K562 (cell line): ENCODE results near the gene KEL. TPM values are rescaled to one million over a fixed set of nuclear protein-coding genes. Genes with fewer than 3 reads are reported as not detected.

Experiments used
- CEBPG ChIP-seq, 3 experiments: fragments of 200-800 bp in 1 of 3; sonication (Bioruptor generic) in 1 of 3; sonication (generic) in 1 of 3; formaldehyde crosslinking in 1 of 3; IDR thresholded peaks in 2 of 3; conservative IDR thresholded peaks in 1 of 3; 2 replicates each; pipeline versions ENCODE4 v1.6.1 to v1.8.0; 2016 to 2022; ENCODE audit warnings: missing compliant biosample characterization in 2 of 3, missing genetic modification characterization in 2 of 3, mild to moderate bottlenecking in 1 of 3, missing genetic modification reagents in 1 of 3
- CREM ChIP-seq: IDR thresholded peaks from 2 replicates; pipeline ENCODE4 v1.6.1; 2014; ENCODE audit warnings: antibody characterized with exemption, low read depth
- ELF4 ChIP-seq: fragments of 450-650 bp; formaldehyde crosslinking; IDR thresholded peaks from 2 replicates; pipeline ENCODE4 v1.4.0; 2022; ENCODE audit warnings: missing genetic modification characterization
- GABPA ChIP-seq: fragments of 200-800 bp; sonication (Bioruptor generic); conservative IDR thresholded peaks from 2 replicates; pipeline ENCODE4 v1.6.1; 2016; ENCODE audit warnings: low read depth, missing genetic modification characterization, missing compliant biosample characterization
- GTF3C2 ChIP-seq: IDR thresholded peaks from 3 replicates; pipeline ENCODE4 v1.6.1; 2011; ENCODE audit warnings: borderline replicate concordance, mild to moderate bottlenecking, moderate library complexity; ENCODE audit not compliant: insufficient read length; ENCODE audit errors: extremely low read depth
- IRF9 ChIP-seq: fragments of 450-650 bp; IDR thresholded peaks from 2 replicates; pipeline ENCODE4 v1.6.1; 2016; ENCODE audit warnings: missing biosample characterization, missing genetic modification characterization
- NFATC3 ChIP-seq: fragments of 450-650 bp; IDR thresholded peaks from 2 replicates; pipeline ENCODE4 v1.6.1; 2017; ENCODE audit warnings: mild to moderate bottlenecking
- POLR2B ChIP-seq: fragments of 450-650 bp; IDR thresholded peaks from 2 replicates; pipeline ENCODE4 v1.6.1; 2018; ENCODE audit warnings: low read depth; ENCODE audit not compliant: partially characterized antibody
- RNF2 ChIP-seq: sonication (generic); IDR thresholded peaks from 2 replicates; pipeline ENCODE4 v1.6.1; 2016
- SPI1 ChIP-seq: IDR thresholded peaks from 2 replicates; pipeline ENCODE4 v1.6.1; 2011; ENCODE audit warnings: low read depth, low read length, control low read depth, borderline replicate concordance
- TEAD4 ChIP-seq, 2 experiments: sonication (generic) in 1 of 2; formaldehyde crosslinking in 1 of 2; IDR thresholded peaks; 2 replicates each; pipeline versions ENCODE4 v1.6.1 to v1.8.0; 2012 to 2022; ENCODE audit warnings: borderline replicate concordance in 1 of 2, inconsistent platforms in 1 of 2, low read length in 1 of 2, mild to moderate bottlenecking in 1 of 2, missing genetic modification reagents in 1 of 2
- VEZF1 ChIP-seq: fragments of 200-800 bp; sonication (Bioruptor generic); IDR thresholded peaks from 2 replicates; pipeline ENCODE4 v1.6.1; 2017; ENCODE audit warnings: missing genetic modification characterization, missing compliant biosample characterization
- XRCC3 ChIP-seq: fragments of 450-650 bp; IDR thresholded peaks from 2 replicates; pipeline ENCODE4 v1.6.1; 2017; ENCODE audit warnings: mild to moderate bottlenecking, moderate library complexity
- XRCC4 ChIP-seq: IDR thresholded peaks from one replicate; pipeline ENCODE4 v1.6.1; 2011; ENCODE audit not compliant: insufficient read depth, insufficient read length; ENCODE audit errors: extremely low read depth
- ZNF384 ChIP-seq: IDR thresholded peaks from 2 replicates; pipeline ENCODE4 v1.6.1; 2012; ENCODE audit warnings: low read depth, low read length, improper control_type of control experiment
- ZNF592 ChIP-seq: fragments of 450-650 bp; IDR thresholded peaks from 2 replicates; pipeline ENCODE4 v1.6.1; 2017; ENCODE audit warnings: antibody characterized with exemption, mild to moderate bottlenecking
- polyA plus RNA-seq, 8 experiments: library from polyadenylated mRNA; depleted of rRNA in 4 of 8; stranded (reverse) in 5 of 8; unstranded in 3 of 8; fragments of >200 nt; fragmentation: Nextera tagmentation in 2 of 8; fragmentation: Illumina TruSeq in 1 of 8; extraction: Ambion mirVana in 2 of 8; extraction: Trizol in 1 of 8; gene quantifications; 2 replicates each; pipeline versions ENCODE4 v1.2.1 to v1.2.3, GENCODE V29; 2011 to 2014; ENCODE audit warnings: inconsistent platforms in 1 of 8, missing spikeins in 1 of 8
- total RNA-seq, 7 experiments: library from RNA; depleted of rRNA in 6 of 7; stranded (reverse); fragments of >200 nt in 6 of 7; fragmentation: Illumina TruSeq in 2 of 7; extraction: Trizol in 2 of 7; gene quantifications; 2 replicates each; pipeline versions ENCODE4 v1.2.1 to v1.2.3, GENCODE V29; 2011 to 2021; ENCODE audit warnings: low replicate concordance in 1 of 7

KEL gene
- total and polyA plus RNA-seq, 9 of the 15 experiments (the other 6 are each of a cell fraction or from before 2014, with no cell fraction given) = 9.0 to 47.4 (median 22.2) TPM

GRCh38 chr7:142961973-142962926, at the start of gene KEL (continued):
- peak; percentile 92 for TF ChIP-seq TEAD4 (IDR thresholded peaks at IDR 0.05; ENCODE audit: low read length)
- TF ChIP-seq TEAD4 (CRISPR knock-in tag; IDR thresholded peaks at IDR 0.05; ENCODE audit: borderline replicate concordance) = no peak
- TF ChIP-seq POLR2B = peak; percentile 59
- no peak for TF ChIP-seq CEBPG (CRISPR knock-in tag; IDR thresholded peaks at IDR 0.05)
- no peak for TF ChIP-seq CEBPG (tag; conservative IDR thresholded peaks at IDR 0.05 in 1 of 2, IDR thresholded peaks at IDR 0.05 in 1 of 2)
- peak; percentile 11; the same call in 1 of the 2 replicates for TF ChIP-seq GABPA (tag)
- TF ChIP-seq ZNF592 = 0 out of 2 replicates have a peak, but pooled peaks have one; percentile 44
- no peak for TF ChIP-seq NFATC3
- TF ChIP-seq XRCC4 = no peak
- 0 out of 2 replicates have a peak, but pooled peaks have one; percentile 26 for TF ChIP-seq SPI1
- no peak for TF ChIP-seq ZNF384
- TF ChIP-seq GTF3C2 = no peak
- TF ChIP-seq ELF4 (CRISPR knock-in tag) = peak; percentile 65; the same call in 1 of the 2 replicates
- TF ChIP-seq RNF2 = peak; percentile 85
- peak; percentile 99 for TF ChIP-seq VEZF1 (CRISPR knock-in tag)
- TF ChIP-seq XRCC3 = no peak
- TF ChIP-seq IRF9 (tag) = no peak
- TF ChIP-seq CREM = 0 out of 2 replicates have a peak, but pooled peaks have one; percentile 13
